MM.1S (cell line): ENCODE results near the gene SLC19A2.

ENCODE experiments used
- DNase-seq: peaks from one replicate; pipeline ENCODE4 v3.0.0-alpha.2; 2015
- H2AFZ ChIP-seq: fragments of 300-600 bp; sonication (generic); 2 replicates; pipeline ENCODE4 v1.6.0; 2016; ENCODE audit warnings: antibody characterized with exemption, low read length
- H3F3A ChIP-seq: fragments of 300-600 bp; sonication (generic); 2 replicates; pipeline ENCODE4 v1.6.1; 2016; ENCODE audit warnings: mild to moderate bottlenecking, antibody characterized with exemption, low read length, moderate library complexity, mixed read lengths; ENCODE audit not compliant: insufficient read depth
- H3K27ac ChIP-seq: fragments of 300-600 bp; sonication (generic); 2 replicates; pipeline ENCODE4 v1.5.1; 2016; ENCODE audit warnings: mild to moderate bottlenecking, low read length
- H3K27me3 ChIP-seq: fragments of 300-600 bp; sonication (generic); replicated peaks from 2 replicates; pipeline ENCODE4 v1.6.0; 2016; ENCODE audit warnings: low read length; ENCODE audit not compliant: insufficient read depth
- H3K36me3 ChIP-seq: fragments of 300-600 bp; sonication (generic); replicated peaks from 2 replicates; pipeline ENCODE4 v1.6.1; 2016; ENCODE audit warnings: mild to moderate bottlenecking, low read length, mixed read lengths; ENCODE audit not compliant: insufficient read depth
- H3K4me1 ChIP-seq: fragments of 300-600 bp; sonication (generic); 2 replicates; pipeline ENCODE4 v1.6.1; 2016; ENCODE audit warnings: low read length, mixed read lengths
- H3K4me2 ChIP-seq: fragments of 300-600 bp; sonication (generic); 2 replicates; pipeline ENCODE4 v1.6.0; 2016; ENCODE audit warnings: low read depth, low read length
- H3K4me3 ChIP-seq: fragments of 300-600 bp; sonication (generic); 2 replicates; pipeline ENCODE4 v1.5.1; 2016; ENCODE audit warnings: low read length, mixed read lengths
- H3K79me2 ChIP-seq: fragments of 300-600 bp; sonication (generic); 2 replicates; pipeline ENCODE4 v1.6.1; 2016; ENCODE audit warnings: mixed run types, low read length, mixed read lengths
- H3K9ac ChIP-seq: fragments of 300-600 bp; sonication (generic); 2 replicates; pipeline ENCODE4 v1.6.1; 2016; ENCODE audit warnings: low read length, mixed read lengths
- H3K9me2 ChIP-seq: fragments of 300-600 bp; sonication (generic); replicated peaks from 2 replicates; pipeline ENCODE4 v1.6.1; 2016; ENCODE audit warnings: mild to moderate bottlenecking, low read length, mixed read lengths; ENCODE audit not compliant: insufficient read depth
- H3K9me3 ChIP-seq: fragments of 300-600 bp; sonication (generic); replicated peaks from 2 replicates; pipeline ENCODE4 v1.6.1; 2016; ENCODE audit warnings: mild to moderate bottlenecking, low read length, mixed read lengths; ENCODE audit not compliant: insufficient read depth
- H4K20me1 ChIP-seq: fragments of 300-600 bp; sonication (generic); 2 replicates; pipeline ENCODE4 v1.6.1; 2016; ENCODE audit warnings: mild to moderate bottlenecking, low read length, moderate library complexity, mixed read lengths; ENCODE audit not compliant: insufficient read depth
- EZH2 ChIP-seq: fragments of 300-600 bp; sonication (generic); optimal IDR thresholded peaks from 2 replicates; pipeline ENCODE3; 2017; ENCODE audit warnings: low read depth, mild to moderate bottlenecking, antibody characterized with exemption, low read length, mixed read lengths
- EZH2phosphoT487 ChIP-seq: fragments of 300-600 bp; sonication (generic); IDR thresholded peaks from 2 replicates; pipeline ENCODE4 v1.6.1; 2018; ENCODE audit warnings: antibody characterized with exemption, low read length
- TF ChIP-seq, protein P1 (sequence below): fragments of 300-600 bp; sonication (generic); IDR thresholded peaks from 2 replicates; pipeline ENCODE4 v1.5.1; 2016; ENCODE audit warnings: antibody characterized with exemption, low read length, mixed read lengths

The SLC19A2 gene

GRCh38 chr1:169499807-169500206 lies 14.1 kb upstream of the SLC19A2 start:
- no peaks in the 10 kb centered on the region for H3F3A ChIP-seq
- H4K20me1 ChIP-seq, result no peaks in the 10 kb centered on the region
- no peak overlapping the region for H3K27ac ChIP-seq
- H3K79me2 ChIP-seq, result no peaks in the 10 kb centered on the region
- DNase-seq, result no peak
- H3K9me3 ChIP-seq, result no peaks in the 10 kb centered on the region
- no peak for TF ChIP-seq EZH2phosphoT487
- no peak for TF ChIP-seq EZH2
- TF ChIP-seq, protein P1, sequence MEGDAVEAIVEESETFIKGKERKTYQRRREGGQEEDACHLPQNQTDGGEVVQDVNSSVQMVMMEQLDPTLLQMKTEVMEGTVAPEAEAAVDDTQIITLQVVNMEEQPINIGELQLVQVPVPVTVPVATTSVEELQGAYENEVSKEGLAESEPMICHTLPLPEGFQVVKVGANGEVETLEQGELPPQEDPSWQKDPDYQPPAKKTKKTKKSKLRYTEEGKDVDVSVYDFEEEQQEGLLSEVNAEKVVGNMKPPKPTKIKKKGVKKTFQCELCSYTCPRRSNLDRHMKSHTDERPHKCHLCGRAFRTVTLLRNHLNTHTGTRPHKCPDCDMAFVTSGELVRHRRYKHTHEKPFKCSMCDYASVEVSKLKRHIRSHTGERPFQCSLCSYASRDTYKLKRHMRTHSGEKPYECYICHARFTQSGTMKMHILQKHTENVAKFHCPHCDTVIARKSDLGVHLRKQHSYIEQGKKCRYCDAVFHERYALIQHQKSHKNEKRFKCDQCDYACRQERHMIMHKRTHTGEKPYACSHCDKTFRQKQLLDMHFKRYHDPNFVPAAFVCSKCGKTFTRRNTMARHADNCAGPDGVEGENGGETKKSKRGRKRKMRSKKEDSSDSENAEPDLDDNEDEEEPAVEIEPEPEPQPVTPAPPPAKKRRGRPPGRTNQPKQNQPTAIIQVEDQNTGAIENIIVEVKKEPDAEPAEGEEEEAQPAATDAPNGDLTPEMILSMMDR, result no peak
- no peaks in the 10 kb centered on the region for H3K9me2 ChIP-seq
- H3K36me3 ChIP-seq, result no peaks in the 10 kb centered on the region
- H2AFZ ChIP-seq, result no peak overlapping the region
- no peak overlapping the region for H3K4me3 ChIP-seq
- no peak overlapping the region for H3K9ac ChIP-seq
- H3K4me1 ChIP-seq, result no peaks in the 10 kb centered on the region
- no peak overlapping the region for H3K4me2 ChIP-seq
- no peaks in the 10 kb centered on the region for H3K27me3 ChIP-seq

GRCh38 chr1:169497317-169497716 lies 11.6 kb upstream of the SLC19A2 start:
- Histone ChIP-seq H3K79me2 (no peaks in the 10 kb centered on the region), H3K36me3 (no peaks in the 10 kb centered on the region), H3F3A (no peaks in the 10 kb centered on the region), H3K27ac (no peak overlapping the region), H3K4me2 (no peak overlapping the region), H3K4me1 (no peaks in the 10 kb centered on the region), H3K9me3 (no peaks in the 10 kb centered on the region), H3K9me2 (no peaks in the 10 kb centered on the region), H3K9ac (no peak overlapping the region), H4K20me1 (no peaks in the 10 kb centered on the region), H3K4me3 (no peak overlapping the region), H3K27me3 (no peaks in the 10 kb centered on the region), H2AFZ (no peak overlapping the region)
- TF ChIP-seq, protein P1, result no peak
- no peak for TF ChIP-seq EZH2
- TF ChIP-seq EZH2phosphoT487, result no peak
- DNase-seq, result no peak

DNA sequence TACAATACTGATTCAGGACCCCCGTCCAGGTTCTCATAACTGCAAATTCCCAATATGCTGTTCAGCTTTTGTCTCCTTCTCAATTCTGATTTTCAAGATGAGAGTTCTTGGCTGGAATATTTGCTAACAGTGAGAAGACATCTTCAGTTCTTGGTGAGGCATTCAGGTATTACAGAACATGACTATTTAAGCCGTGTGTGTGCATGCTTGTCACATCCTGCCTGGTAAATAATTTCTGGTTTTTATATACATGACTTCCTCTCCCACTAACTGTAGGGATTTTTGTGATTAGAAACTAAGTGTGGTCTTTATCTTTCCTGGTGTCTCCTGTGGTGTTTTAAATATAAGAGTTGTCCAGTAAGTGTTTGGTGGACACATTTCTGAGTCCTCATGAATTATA lies 10.2 kb upstream of the SLC19A2 start:
- Histone ChIP-seq H3K9me3 (no peaks in the 10 kb centered on the region), H3K27ac (no peak overlapping the region), H3K4me1 (no peaks in the 10 kb centered on the region), H3K36me3 (no peaks in the 10 kb centered on the region), H3K27me3 (no peaks in the 10 kb centered on the region), H3K4me2 (no peak overlapping the region), H2AFZ (no peak overlapping the region), H3K9ac (no peak overlapping the region), H3F3A (no peaks in the 10 kb centered on the region), H3K79me2 (no peaks in the 10 kb centered on the region), H3K4me3 (no peak overlapping the region), H3K9me2 (no peaks in the 10 kb centered on the region), H4K20me1 (no peaks in the 10 kb centered on the region)
- TF ChIP-seq EZH2 (no peak), EZH2phosphoT487 (no peak)
- TF ChIP-seq, protein P1, result no peak
- DNase-seq, result no peak
